GM12892 (cell line): ENCODE data around the gene ZCCHC4.

Source experiments
- POLR2A ChIP-seq: IDR thresholded peaks from 2 replicates; pipeline ENCODE4 v1.6.1; 2011; ENCODE audit warnings: low read depth, low read length, control low read depth
- TAF1 ChIP-seq: IDR thresholded peaks from 2 replicates; pipeline ENCODE4 v1.6.1; 2011; ENCODE audit warnings: low read depth, mild to moderate bottlenecking, control low read depth, low read length, borderline replicate concordance

- no peak for TF ChIP-seq TAF1
- no peak for TF ChIP-seq POLR2A
Measured at GRCh38 chr4:25330335-25330734, 17.8 kb downstream of the ZCCHC4 start.
